GM21528 (cell line): Measurements from ENCODE around the gene FGF16.
"Not testable (repeated sequence)": the region's sequence is repeated elsewhere in the genome, so short reads cannot be mapped to it uniquely, and the experiment has no call there.

Experiments
- ATAC-seq: cut with Tn5 transposase; IDR thresholded peaks from one replicate; pipeline ENCODE4 v1.9.1; 2021; ENCODE audit warnings: mild to moderate bottlenecking, moderate library complexity; ENCODE audit not compliant: unreplicated experiment, low FRiP score

The FGF16 gene

DNA sequence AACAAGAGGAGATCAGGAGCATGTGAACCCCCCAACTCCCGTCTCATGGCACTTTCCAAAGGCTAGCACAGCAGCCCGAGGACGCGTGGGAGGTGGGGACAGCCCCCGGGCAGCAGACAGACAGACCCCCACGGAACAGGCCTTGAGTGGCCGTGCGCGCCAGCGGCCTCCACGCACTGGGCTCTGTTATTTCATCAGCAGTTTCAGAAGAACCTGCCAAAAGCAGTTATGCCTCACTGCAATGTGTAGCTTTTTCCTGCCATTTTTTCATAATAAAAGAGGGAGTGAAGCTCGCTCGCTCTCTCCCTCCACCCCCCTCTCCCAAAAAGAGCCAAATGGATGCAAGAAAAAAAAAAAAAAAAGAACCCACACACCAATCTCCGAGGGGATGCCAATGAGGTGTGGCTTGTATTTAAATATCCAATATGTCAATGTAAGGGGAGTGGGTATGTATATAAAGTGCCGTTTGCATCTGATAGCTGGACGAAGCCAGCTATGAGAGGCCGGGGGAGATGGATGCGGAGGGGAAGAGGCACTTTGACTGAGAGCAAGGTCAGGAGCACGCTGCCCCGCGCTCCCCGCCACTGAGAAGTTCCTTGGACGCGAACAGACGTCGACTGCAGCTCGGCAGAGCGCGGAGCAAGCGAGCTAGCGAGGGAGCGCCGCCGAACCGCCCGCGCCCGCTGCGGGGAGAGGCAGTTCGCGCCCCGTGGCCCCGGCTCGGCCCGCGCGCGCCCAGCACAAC lies at the start of gene FGF16:
FGF16 (plus strand) TSS at position 482 of the 745 bp plus-strand sequence. CDS start 286 bp downstream, outside the sequence.
- ATAC-seq: no peak

DNA sequence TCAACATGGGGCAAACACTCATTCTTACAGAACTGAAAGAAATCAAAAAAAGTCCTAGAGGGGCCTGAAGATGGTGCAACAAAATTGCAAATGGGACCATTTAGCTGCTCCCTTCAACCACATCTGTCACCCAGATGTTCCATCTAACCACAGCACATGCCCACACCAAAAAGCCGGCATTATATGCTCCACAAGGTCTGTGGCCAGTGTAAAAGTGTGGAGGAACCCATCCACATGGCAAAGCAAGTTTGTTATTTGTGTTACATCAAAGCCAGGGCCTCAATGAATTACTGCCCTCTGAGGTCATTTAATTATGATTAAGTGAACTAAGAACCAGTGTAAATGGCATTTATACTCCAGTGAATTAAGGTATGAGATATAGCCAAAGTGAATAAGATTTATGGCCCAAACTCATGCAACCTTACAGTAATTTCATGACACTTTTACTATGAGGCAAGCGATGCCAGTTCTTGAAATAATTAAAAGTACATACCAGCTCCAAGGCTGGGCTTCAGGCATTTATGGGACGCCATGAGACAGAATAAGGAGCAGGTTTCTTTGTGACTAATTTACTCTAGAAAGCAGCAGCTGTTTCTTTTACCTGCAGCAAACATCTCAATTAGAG lies 48.7 kb upstream of the FGF16 start:
- ATAC-seq: no peak

DNA sequence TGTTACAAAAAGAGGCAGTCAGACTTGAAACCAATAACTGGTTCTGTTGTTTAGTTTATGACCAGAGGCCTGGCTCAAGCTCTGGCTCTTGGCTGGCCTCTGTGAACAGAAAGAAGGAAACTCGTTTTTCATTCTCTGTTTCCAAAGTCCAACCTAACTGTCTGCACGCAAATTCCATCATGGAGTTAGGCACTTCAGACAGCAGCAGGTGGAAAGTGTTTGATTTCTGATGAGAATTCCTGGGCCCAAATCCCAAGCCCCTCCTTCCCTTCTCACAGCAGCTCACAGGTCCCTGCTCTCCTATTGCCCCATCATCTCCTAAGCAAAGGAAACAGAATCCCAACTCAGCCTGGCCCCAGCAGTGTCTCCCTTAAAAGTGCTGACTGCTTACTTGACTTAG lies 42.8 kb upstream of the FGF16 start:
- no peak for ATAC-seq

DNA sequence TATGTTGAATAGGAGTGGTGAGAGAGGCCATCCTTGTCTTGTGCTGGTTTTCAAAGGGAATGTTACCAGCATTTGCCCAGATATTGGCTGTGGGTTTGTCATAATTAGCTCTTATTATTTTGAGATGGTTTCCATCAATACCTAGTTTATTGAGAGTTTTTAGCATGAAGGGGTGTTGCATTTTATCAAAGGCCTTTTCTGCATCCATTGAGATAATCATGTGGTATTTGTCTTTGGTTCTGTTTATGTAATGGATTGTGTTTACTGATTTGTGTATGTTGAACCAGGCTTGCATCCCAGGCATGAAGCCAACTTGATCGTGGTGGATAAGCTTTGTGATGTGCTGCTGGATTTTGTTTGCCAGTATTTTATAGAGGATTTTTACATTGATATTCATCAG lies 39.4 kb upstream of the FGF16 start:
- ATAC-seq: not testable (repeated sequence)

DNA sequence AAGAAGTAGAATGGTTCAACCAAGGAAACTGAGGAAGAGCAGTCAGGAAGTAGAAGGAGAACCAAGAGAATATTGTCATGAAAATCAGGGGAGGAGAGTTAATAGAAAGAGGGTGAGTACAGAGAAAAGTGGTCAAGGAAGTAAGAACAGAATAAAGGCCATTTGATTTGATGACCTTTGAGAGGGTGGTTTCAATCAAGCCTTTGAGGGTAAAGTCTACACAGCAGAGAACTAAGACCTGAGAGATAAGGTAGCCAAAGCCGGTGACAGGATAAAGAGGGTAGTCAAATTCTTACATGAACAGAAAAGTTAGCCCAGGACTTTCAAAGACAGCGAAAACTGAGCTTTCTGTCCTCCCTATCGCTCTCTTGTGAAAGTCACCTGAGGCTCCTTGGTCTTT lies 34.6 kb upstream of the FGF16 start:
- no peak for ATAC-seq

DNA sequence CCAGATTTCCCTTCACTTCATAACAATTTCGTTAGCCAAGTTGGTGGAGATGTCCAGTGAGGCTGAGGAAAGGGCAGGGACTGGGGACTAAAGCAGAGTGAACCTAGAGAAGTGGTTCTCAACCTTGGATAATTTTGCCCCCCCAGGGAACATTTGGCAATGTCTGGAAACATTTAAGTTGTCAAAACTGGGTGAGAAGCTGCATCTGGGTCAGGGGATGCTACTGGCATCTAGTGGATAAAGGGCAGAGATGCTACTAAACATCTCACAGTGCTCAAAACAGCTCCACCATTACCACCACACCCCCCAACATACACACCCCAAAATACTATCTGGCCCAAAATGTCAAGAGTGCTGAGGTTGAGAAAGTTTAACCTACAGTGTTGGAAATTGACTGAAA lies 32.0 kb upstream of the FGF16 start:
- no peak for ATAC-seq

DNA sequence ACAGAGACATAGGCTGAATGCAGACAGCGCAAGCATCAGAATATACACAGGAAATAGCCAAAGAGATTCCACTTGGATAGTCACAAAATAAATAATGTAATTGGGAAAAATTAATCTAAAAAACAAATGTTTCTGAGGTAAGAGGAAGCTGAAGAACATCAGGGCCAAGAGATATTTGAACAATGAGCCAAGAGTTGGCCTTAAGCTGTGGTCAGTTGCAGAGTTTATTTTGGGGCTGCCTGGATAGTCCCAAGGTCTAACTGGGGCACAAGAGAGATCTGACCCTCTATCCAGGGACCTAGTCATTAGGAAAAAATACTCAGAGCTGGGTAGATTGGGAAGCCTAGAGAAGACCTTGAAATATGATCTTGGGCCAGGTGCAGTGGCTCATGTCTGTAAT lies 31.3 kb upstream of the FGF16 start:
- no peak for ATAC-seq

DNA sequence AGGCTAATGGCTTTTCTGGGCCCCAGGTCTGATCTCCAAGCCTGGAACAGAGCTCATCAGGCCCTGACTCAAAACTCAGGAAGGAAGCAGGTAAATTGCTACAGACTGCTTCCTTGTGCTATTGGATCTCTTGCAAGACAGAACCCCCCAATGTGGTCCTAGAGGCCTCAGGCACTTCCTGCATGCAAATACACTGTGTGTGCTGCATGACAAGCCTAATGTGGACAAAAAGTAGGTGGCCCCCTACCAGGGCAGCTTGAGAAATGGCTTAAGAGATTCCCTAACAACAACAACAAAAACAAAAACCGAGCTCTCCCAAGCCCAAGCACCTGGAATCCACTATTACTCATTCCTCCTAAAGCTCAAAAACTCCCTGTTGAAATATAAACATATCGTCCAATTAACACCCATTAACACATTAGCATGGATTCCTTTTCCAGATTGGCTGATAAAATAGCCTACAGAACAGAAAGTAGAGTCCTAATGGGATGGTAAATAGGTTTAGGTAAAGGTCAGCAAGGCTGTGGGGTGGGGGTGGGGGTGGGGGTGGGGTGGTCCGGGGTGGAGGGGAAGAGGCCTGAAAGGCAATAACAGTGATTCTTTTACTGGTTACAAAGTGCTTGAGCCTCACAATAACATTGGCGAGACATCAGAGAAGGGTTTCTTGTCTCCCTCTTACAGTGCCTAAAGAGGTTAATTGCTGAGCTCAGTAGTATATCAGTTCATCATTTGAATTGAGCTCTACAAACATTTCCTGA lies 24.1 kb upstream of the FGF16 start:
- no peak for ATAC-seq

DNA sequence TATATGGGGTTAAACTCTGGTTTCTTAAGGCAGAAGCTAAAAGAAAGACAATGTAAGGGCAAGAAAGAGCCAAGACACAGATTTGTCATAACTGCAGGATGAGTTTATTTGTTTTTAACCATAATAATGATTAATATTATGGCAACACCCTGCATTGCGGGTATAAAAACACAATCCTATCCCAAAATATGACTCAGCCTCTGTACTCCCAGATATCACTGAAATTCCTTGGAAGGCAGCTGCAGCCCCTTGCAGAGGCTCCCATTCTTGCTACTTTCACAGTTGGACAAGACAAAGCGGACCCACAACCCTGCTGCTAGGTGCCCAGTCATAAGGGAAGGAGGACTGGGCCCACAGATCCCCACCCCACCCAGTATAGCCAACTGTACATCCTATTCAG lies 20.4 kb upstream of the FGF16 start:
- no peak for ATAC-seq

DNA sequence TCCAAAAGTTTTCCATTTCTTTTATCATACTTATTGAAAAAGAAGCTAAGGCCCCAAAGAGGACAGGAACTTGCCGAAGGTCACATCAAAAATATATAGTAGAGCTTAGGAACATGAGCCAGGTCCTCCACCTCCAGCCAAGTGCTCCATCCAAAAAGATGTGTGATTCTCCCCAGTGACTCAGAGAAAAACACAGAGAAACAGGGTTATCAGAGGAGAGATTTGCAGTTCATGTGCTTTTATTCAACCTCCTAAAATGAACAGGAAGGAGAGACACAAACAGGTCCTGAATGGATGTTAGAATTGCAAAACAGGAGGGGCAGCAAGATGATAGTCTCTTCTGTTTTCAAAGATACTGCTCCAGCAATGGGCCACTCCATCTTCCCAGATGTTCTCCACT lies 19.6 kb upstream of the FGF16 start:
- no peak for ATAC-seq

DNA sequence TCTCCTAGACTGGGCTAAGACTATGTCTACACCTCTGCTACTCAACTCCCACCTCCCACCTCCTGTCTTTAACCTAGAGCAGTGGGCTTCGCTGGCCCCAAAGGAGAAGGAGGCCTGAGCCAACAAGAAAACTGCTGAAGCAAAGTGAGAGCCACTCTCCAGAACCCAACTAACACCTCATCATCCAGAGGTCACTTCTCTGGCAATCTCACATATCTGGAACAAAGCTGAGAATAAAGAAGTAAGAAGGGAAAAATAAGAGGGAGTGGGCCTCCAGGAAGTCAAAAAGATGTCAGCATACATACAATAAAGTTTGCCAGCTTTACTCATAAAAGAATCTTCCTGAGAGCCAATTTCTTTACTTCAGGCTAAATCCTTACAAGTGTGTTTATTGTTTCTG lies 18.6 kb upstream of the FGF16 start:
- ATAC-seq: no peak

DNA sequence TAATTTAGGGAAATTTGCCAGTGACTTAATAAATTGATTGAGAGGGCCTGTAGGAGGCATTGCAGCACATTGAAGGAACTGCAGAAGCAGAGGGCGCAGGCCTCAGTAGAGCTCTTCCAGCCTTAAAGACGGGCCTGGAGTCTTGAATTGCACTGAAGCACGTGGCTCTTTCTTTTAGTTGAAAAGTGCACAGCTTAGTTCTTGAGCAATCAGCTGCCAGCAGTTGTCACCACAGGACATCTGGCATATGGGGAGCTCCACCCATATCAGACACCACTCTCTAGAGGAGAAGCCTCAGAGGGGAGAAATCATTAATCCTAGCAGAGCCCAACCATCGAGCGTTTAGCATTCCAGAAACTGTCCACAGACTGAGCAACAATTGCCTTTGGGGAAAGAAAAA lies 16.0 kb upstream of the FGF16 start:
- ATAC-seq: no peak

DNA sequence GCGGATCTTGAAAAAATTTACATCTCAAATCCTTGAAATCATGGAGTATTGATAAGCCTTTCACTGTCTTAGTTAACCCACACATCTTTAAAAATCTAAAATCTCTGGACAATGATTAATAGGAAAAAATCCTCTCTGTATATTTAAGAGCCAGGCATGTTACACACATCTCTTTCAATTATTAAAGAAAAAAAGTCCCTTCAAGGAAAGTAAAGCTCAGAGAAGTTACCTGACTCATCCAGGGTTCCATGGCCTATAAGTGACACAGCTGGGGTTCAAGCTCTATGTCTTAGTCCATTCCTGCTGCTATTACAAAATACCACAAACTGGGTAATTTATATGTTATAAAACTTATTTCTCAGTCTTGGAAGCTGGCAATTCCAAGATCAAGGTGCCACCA lies 14.2 kb upstream of the FGF16 start:
- ATAC-seq: no peak

DNA sequence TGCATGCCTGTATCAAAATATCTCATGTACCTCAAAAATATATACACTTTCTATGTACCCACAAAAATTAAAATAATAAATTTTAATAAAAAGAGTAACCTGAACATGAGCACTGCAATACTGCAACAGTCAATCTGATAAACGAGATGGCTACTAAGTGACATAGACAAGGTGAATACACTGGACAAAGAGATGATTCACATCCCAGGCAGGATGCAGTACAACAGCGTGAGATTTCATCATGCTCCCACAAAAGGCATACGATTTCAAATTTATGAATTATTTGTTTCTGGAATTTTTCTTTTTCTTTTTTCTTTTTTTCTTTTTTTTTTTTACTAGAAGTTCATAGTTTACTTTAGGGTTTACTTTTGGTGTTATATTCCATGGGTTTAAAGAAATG lies 12.2 kb upstream of the FGF16 start:
- no peak for ATAC-seq

DNA sequence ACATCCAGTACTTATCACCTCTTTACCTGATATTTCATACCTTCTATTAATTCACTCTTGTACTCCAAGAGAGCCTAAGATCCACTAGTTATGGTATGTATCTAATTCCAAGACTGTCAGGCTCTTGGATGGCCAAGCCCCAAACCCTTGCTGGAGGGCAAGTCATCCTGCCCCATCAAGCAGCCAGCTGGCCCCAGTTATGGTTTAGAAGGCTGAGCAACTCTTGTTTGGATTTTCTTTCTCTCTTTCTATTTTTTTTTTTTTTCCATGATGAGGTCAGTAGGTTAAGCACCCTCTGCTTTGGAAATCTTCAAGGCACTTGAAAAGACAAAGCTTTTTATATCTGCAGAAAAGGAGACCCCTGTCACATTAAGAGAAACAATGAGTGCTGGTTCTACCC lies 10.9 kb upstream of the FGF16 start:
- no peak for ATAC-seq

DNA sequence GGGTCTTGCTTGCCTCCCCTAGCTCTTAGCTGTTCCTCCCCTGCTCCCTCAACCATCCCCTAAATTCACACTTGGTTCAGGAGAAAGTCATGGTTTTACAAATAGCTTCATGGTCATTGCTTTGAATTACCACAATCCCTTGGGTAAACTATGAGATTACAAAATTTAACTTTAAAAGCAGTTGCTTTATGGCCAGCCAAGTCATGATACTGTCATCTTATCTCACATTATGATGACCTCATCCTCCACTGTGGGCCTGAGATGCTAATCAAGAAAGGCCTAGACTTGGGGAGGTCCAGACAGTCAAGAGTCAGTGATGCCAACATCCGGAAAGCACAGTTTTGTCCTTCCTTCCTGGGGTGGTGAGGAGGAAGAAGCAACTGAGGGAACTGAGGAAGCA lies 10.5 kb upstream of the FGF16 start:
- no peak for ATAC-seq

DNA sequence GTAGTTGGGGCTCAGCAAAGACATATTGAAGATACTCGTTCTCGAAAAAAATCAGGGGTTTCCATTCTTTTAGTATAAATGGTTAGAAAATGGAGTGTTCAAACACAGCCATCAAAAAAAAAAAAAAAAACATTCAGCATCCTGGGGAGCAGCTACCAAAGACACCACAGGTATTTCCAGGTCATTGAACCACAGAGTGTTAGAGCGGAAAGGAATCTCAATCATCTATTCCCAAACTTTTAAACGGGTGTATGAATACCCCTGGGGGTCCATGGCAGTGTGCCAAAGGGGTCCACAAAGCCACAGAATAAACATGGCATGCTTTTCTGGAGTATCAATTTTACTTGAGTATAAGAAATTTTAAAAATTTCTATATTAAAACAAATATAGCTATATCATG lies 6.9 kb upstream of the FGF16 start:
- no peak for ATAC-seq

DNA sequence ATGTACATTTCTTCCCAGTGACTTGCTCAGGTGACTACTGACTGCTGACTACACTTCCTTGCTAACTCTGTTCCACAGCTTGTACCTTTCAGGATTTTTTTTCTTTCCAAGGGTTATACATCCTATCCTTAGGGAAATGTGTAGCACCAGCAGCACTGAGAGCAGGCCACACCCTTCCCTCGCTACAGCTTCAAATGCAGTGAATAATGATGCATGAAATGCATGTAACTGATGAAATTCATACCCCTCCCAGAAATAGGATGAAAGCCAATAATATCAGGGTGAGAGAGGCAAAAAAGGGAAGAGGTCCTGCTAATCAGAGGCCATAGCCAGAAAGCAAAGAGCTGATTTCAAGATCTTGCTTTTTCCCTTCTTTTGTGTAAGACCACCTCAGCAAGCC lies 6.2 kb upstream of the FGF16 start:
- no peak for ATAC-seq

DNA sequence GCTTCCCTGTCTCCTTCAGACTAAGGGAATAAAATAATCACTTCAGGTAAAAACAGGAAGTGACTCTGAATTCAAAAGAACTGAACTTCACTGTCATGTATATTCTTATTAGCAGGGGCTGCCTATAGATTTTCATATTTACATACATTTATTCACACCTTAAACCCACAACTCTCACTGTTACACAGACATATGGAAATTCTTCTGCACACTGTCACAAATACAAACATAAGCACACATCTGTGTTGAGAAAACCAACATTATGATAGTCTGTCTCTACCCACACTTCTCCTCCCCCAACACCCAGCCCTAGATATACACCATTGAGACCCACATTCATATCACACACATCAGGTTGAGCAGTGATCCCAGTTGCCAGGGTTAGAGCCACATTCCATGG lies 5.7 kb upstream of the FGF16 start:
- ATAC-seq: no peak

DNA sequence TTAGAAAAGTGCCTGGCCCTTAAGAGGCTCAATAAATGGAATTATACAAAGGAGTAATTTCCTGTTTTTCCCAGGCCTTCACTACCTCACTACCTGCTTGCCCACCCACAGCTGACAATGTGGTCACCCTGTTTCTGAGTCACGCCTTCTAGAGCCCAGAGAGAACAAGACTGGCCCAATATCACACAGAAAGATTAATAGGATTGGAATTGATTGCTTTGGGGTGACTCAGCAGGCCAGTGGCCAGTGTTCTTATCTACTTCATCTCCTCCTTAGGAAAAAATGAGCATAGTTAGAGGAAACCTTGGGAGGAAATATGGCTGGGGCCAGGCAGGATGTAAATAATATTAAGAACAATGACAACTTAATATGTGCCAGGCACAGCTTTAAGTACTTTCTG lies 4.5 kb upstream of the FGF16 start:
- ATAC-seq: no peak

DNA sequence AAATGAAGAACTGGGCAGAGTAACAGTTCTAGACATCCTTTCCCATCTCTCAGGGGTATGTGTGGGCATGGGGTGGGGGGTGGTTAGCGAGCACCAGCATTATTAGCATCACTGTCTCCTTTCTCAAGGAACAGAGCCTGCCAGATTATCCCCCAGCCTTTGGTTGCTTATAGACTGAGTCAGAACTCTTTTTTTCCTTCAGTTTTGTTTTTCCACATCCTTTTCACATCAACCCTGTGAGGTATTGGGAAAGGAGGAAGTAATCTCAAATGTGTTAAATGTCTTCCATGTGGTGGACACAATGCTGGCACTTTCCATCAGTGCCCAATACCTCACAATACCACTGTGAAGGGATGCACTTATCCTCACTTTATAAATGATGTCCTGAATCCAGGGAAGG lies 3.1 kb upstream of the FGF16 start:
- ATAC-seq: no peak

DNA sequence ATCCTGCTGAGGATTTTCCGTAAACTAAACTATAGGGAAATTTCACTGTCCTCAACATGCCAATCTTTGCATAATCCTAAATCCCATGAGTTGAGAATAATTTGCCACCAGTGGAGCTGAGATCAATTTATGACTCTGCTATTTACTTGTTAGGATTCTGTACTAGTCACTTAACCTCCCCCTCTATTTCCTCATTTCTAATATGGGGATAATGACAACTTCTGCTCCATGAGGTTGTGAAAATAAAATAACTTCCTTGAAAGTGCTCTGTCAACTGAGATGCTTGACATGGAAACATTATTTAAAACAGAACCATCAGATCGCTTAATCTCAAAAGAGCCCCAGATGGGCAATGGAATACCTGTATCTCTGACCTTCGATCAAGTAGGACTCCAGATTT lies 2.6 kb upstream of the FGF16 start:
- no peak for ATAC-seq
